ENCODE data around the gene KIDINS220.

Gene KIDINS220

GRCh38 chr2:8876628-8877027, 39.2 kb upstream of the KIDINS220 start:
- Histone ChIP-seq H3K36me3 (ENCODE audit: insufficient read depth) (no peaks in the 10 kb centered on the region), H3K4me2 (no peak overlapping the region), H3K27ac (no peak overlapping the region), H4K20me1 (ENCODE audit: insufficient read depth) (no peaks in the 10 kb centered on the region), H3K79me2 (ENCODE audit: insufficient read depth, low read depth) (no peaks in the 10 kb centered on the region), H3K4me1 (ENCODE audit: low read depth, poor library complexity, severe bottlenecking) (no peaks in the 10 kb centered on the region), H2AFZ (ENCODE audit: low read depth) (no peak overlapping the region), H3K9ac (no peak overlapping the region), H3K4me3 (IDR thresholded peaks at IDR 0.05; ENCODE audit: insufficient read depth, low read depth, low read length) (no peak overlapping the region), H3K27me3 (ENCODE audit: insufficient read depth, low read depth) (no peaks in the 10 kb centered on the region)
- TF ChIP-seq CTCF (conservative IDR thresholded peaks at IDR 0.05; ENCODE audit: low read depth, low read length), result no peak

- peak; percentile 42 for TF ChIP-seq CTCF (conservative IDR thresholded peaks at IDR 0.05; ENCODE audit: low read depth, low read length)
- Histone ChIP-seq H3K4me1 (ENCODE audit: low read depth, poor library complexity, severe bottlenecking) (no peaks in the 10 kb centered on the region), H2AFZ (ENCODE audit: low read depth) (no peak overlapping the region), H3K9ac (no peak overlapping the region), H4K20me1 (ENCODE audit: insufficient read depth) (no peaks in the 10 kb centered on the region), H3K36me3 (ENCODE audit: insufficient read depth) (no peaks in the 10 kb centered on the region), H3K27me3 (ENCODE audit: insufficient read depth, low read depth) (no peaks in the 10 kb centered on the region), H3K4me2 (no peak overlapping the region), H3K79me2 (ENCODE audit: insufficient read depth, low read depth) (no peaks in the 10 kb centered on the region), H3K4me3 (IDR thresholded peaks at IDR 0.05; ENCODE audit: insufficient read depth, low read depth, low read length) (no peak overlapping the region), H3K27ac (no peak overlapping the region)
These were observed 35.5 kb upstream of the KIDINS220 start for GRCh38 chr2:8872821-8873432.

GRCh38 chr2:8870441-8870840, 33.0 kb upstream of the KIDINS220 start:
- no peak overlapping the region for H3K27ac ChIP-seq
- no peaks in the 10 kb centered on the region for H3K79me2 ChIP-seq (ENCODE audit: insufficient read depth, low read depth)
- no peak overlapping the region for H2AFZ ChIP-seq (ENCODE audit: low read depth)
- no peak overlapping the region for H3K9ac ChIP-seq
- no peak overlapping the region for H3K4me3 ChIP-seq (IDR thresholded peaks at IDR 0.05; ENCODE audit: insufficient read depth, low read depth, low read length)
- H3K4me1 ChIP-seq (ENCODE audit: low read depth, poor library complexity, severe bottlenecking), result no peaks in the 10 kb centered on the region
- no peaks in the 10 kb centered on the region for H4K20me1 ChIP-seq (ENCODE audit: insufficient read depth)
- H3K27me3 ChIP-seq (ENCODE audit: insufficient read depth, low read depth), result no peaks in the 10 kb centered on the region
- H3K36me3 ChIP-seq (ENCODE audit: insufficient read depth), result no peaks in the 10 kb centered on the region
- TF ChIP-seq CTCF (conservative IDR thresholded peaks at IDR 0.05; ENCODE audit: low read depth, low read length), result no peak
- no peak overlapping the region for H3K4me2 ChIP-seq

- Histone ChIP-seq H3K4me2 (no peak overlapping the region), H3K27ac (no peak overlapping the region), H4K20me1 (ENCODE audit: insufficient read depth) (no peaks in the 10 kb centered on the region), H3K27me3 (ENCODE audit: insufficient read depth, low read depth) (no peaks in the 10 kb centered on the region), H3K36me3 (ENCODE audit: insufficient read depth) (no peaks in the 10 kb centered on the region), H3K4me1 (ENCODE audit: low read depth, poor library complexity, severe bottlenecking) (no peaks in the 10 kb centered on the region), H3K79me2 (ENCODE audit: insufficient read depth, low read depth) (no peaks in the 10 kb centered on the region), H3K4me3 (IDR thresholded peaks at IDR 0.05; ENCODE audit: insufficient read depth, low read depth, low read length) (no peak overlapping the region), H3K9ac (no peak overlapping the region), H2AFZ (ENCODE audit: low read depth) (no peak overlapping the region)
- no peak for TF ChIP-seq CTCF (conservative IDR thresholded peaks at IDR 0.05; ENCODE audit: low read depth, low read length)
These were observed 29.9 kb upstream of the KIDINS220 start for GRCh38 chr2:8867363-8867762.
